Central memory CD8-positive, alpha-beta T cell (primary cell): ENCODE measurements around the gene NBPF12.
A peak's percentile ranks its signal among the peaks of the same experiment; 100 is the strongest.
"Not testable (repeated sequence)": the region's sequence is repeated elsewhere in the genome, so short reads cannot be mapped to it uniquely, and the experiment has no call there.

Experiments used
- ATAC-seq: fragments of 150-1000 bp; cut with Tn5 transposase; replicated peaks from 2 replicates; pipeline ENCODE4 v1.10.0; 2022; ENCODE audit warnings: mild to moderate bottlenecking, moderate FRiP score, moderate number of reproducible peaks; ENCODE audit not compliant: poor library complexity, severe bottlenecking; ENCODE audit errors: extremely low read depth
- DNase-seq, 2 donors: peaks; one replicate each; pipeline ENCODE4 v3.0.0; 2021; ENCODE audit warnings: low spot score in 2 of 2
- H3K27ac Mint-ChIP-seq: one replicate; pipeline ENCODE4 v1.8.0; 2022; ENCODE audit warnings: low read depth, mild to moderate bottlenecking, moderate library complexity, mixed read lengths
- H3K27me3 Mint-ChIP-seq: one replicate; pipeline ENCODE4 v1.8.0; 2022; ENCODE audit warnings: mixed read lengths
- H3K36me3 Mint-ChIP-seq: one replicate; pipeline ENCODE4 v1.8.0; 2022; ENCODE audit warnings: mild to moderate bottlenecking, moderate library complexity, mixed read lengths; ENCODE audit not compliant: insufficient read depth
- H3K4me1 Mint-ChIP-seq: one replicate; pipeline ENCODE4 v1.8.0; 2022; ENCODE audit warnings: mixed read lengths
- H3K4me3 Mint-ChIP-seq: one replicate; pipeline ENCODE4 v1.8.0; 2022; ENCODE audit warnings: mild to moderate bottlenecking, moderate library complexity, mixed read lengths
- H3K9me3 Mint-ChIP-seq: one replicate; pipeline ENCODE4 v1.8.0; 2022; ENCODE audit warnings: mixed read lengths

The NBPF12 gene

GRCh38 chr1:146937462-146937861, 662 bp upstream of the NBPF12 start:
- peak overlapping the region; percentile 91 for H3K27ac Mint-ChIP-seq
- peak overlapping the region; percentile 69 for H3K4me3 Mint-ChIP-seq
- peaks cover 12% of the 10 kb centered on the region for H3K27me3 Mint-ChIP-seq
- not testable (repeated sequence) for H3K36me3 Mint-ChIP-seq, DNase-seq, H3K9me3 Mint-ChIP-seq
- ATAC-seq, result peak; percentile 15
- peaks cover 11% of the 10 kb centered on the region for H3K4me1 Mint-ChIP-seq

- Mint-ChIP-seq H3K4me3 (peak overlapping the region; percentile 91), H3K27ac (peak overlapping the region; percentile 91), H3K4me1 (peaks cover 11% of the 10 kb centered on the region), H3K27me3 (peaks cover 10% of the 10 kb centered on the region)
- H3K36me3 Mint-ChIP-seq, DNase-seq, H3K9me3 Mint-ChIP-seq: not testable (repeated sequence)
- peak; percentile 21 for ATAC-seq
Observed at GRCh38 chr1:146938927-146939786, 1.0 kb downstream of the NBPF12 start.

- H3K27me3 Mint-ChIP-seq, H3K27ac Mint-ChIP-seq, ATAC-seq, DNase-seq, H3K9me3 Mint-ChIP-seq: not testable (repeated sequence)
- peak overlapping the region; percentile 91 for H3K4me3 Mint-ChIP-seq
- peaks cover 10% of the 10 kb centered on the region for H3K36me3 Mint-ChIP-seq
- peaks cover 11% of the 10 kb centered on the region for H3K4me1 Mint-ChIP-seq
Observed at GRCh38 chr1:146940293-146940692, 2.2 kb downstream of the NBPF12 start.

- not testable (repeated sequence) for H3K9me3 Mint-ChIP-seq, H3K36me3 Mint-ChIP-seq, DNase-seq, H3K4me1 Mint-ChIP-seq, H3K27me3 Mint-ChIP-seq, ATAC-seq, H3K27ac Mint-ChIP-seq, H3K4me3 Mint-ChIP-seq
Observed at GRCh38 chr1:146943342-146943886, 5.3 kb downstream of the NBPF12 start.

GRCh38 chr1:146948127-146948526, 10.0 kb downstream of the NBPF12 start:
- H3K36me3 Mint-ChIP-seq, result peaks cover 13% of the 10 kb centered on the region
- H3K4me1 Mint-ChIP-seq, H3K27me3 Mint-ChIP-seq, H3K4me3 Mint-ChIP-seq, DNase-seq, H3K9me3 Mint-ChIP-seq, H3K27ac Mint-ChIP-seq, ATAC-seq: not testable (repeated sequence)

GRCh38 chr1:146964340-146964739, 26.2 kb downstream of the NBPF12 start:
- not testable (repeated sequence) for H3K4me1 Mint-ChIP-seq

GRCh38 chr1:146966351-146966750, 28.2 kb downstream of the NBPF12 start:
- H3K27me3 Mint-ChIP-seq, H3K4me1 Mint-ChIP-seq, ATAC-seq, H3K4me3 Mint-ChIP-seq, H3K9me3 Mint-ChIP-seq, DNase-seq, H3K27ac Mint-ChIP-seq: not testable (repeated sequence)
- H3K36me3 Mint-ChIP-seq, result peaks cover 23% of the 10 kb centered on the region

More at GRCh38 chr1:146964340-146964739, 26.2 kb downstream of the NBPF12 start:
- not testable (repeated sequence) for H3K4me3 Mint-ChIP-seq, H3K27ac Mint-ChIP-seq, H3K27me3 Mint-ChIP-seq, DNase-seq, H3K9me3 Mint-ChIP-seq, ATAC-seq
- peaks cover 19% of the 10 kb centered on the region for H3K36me3 Mint-ChIP-seq

- ATAC-seq, H3K27me3 Mint-ChIP-seq, H3K9me3 Mint-ChIP-seq, H3K4me1 Mint-ChIP-seq, H3K4me3 Mint-ChIP-seq, H3K27ac Mint-ChIP-seq, DNase-seq: not testable (repeated sequence)
- H3K36me3 Mint-ChIP-seq, result peaks cover 22% of the 10 kb centered on the region
Observed at GRCh38 chr1:146970656-146971055, 32.5 kb downstream of the NBPF12 start.

GRCh38 chr1:146972681-146973080, 34.6 kb downstream of the NBPF12 start:
- H3K9me3 Mint-ChIP-seq, H3K4me3 Mint-ChIP-seq: not testable (repeated sequence)

GRCh38 chr1:146985855-146986254, 47.7 kb downstream of the NBPF12 start:
- not testable (repeated sequence) for H3K4me3 Mint-ChIP-seq, H3K27me3 Mint-ChIP-seq, H3K27ac Mint-ChIP-seq, H3K9me3 Mint-ChIP-seq, H3K4me1 Mint-ChIP-seq, ATAC-seq, DNase-seq
- peaks cover 17% of the 10 kb centered on the region for H3K36me3 Mint-ChIP-seq

More at GRCh38 chr1:146972681-146973080, 34.6 kb downstream of the NBPF12 start:
- peaks cover 23% of the 10 kb centered on the region for H3K36me3 Mint-ChIP-seq
- not testable (repeated sequence) for H3K27ac Mint-ChIP-seq, DNase-seq, ATAC-seq, H3K4me1 Mint-ChIP-seq, H3K27me3 Mint-ChIP-seq

- not testable (repeated sequence) for H3K9me3 Mint-ChIP-seq, DNase-seq, ATAC-seq, H3K27me3 Mint-ChIP-seq, H3K4me1 Mint-ChIP-seq, H3K4me3 Mint-ChIP-seq, H3K27ac Mint-ChIP-seq
- H3K36me3 Mint-ChIP-seq, result peaks cover 16% of the 10 kb centered on the region
Observed at GRCh38 chr1:146986450-146986849, 48.3 kb downstream of the NBPF12 start.

GRCh38 chr1:146987502-146987901, 49.4 kb downstream of the NBPF12 start:
- DNase-seq, H3K9me3 Mint-ChIP-seq, H3K27me3 Mint-ChIP-seq, H3K4me3 Mint-ChIP-seq, H3K4me1 Mint-ChIP-seq, ATAC-seq: not testable (repeated sequence)
- peak overlapping the region; percentile 14 for H3K27ac Mint-ChIP-seq
- H3K36me3 Mint-ChIP-seq, result peaks cover 13% of the 10 kb centered on the region

GRCh38 chr1:146989455-146989854, 51.3 kb downstream of the NBPF12 start:
- peaks cover 19% of the 10 kb centered on the region for H3K36me3 Mint-ChIP-seq
- peak overlapping the region; percentile 41 for H3K27ac Mint-ChIP-seq
- DNase-seq, result peak in 1 of 2 donors; percentile 13
- H3K4me3 Mint-ChIP-seq, ATAC-seq, H3K27me3 Mint-ChIP-seq, H3K4me1 Mint-ChIP-seq, H3K9me3 Mint-ChIP-seq: not testable (repeated sequence)
